ENCODE results near the gene AHDC1.
A peak's percentile ranks its signal among the peaks of the same experiment; 100 is the strongest.

Gene AHDC1

DNA sequence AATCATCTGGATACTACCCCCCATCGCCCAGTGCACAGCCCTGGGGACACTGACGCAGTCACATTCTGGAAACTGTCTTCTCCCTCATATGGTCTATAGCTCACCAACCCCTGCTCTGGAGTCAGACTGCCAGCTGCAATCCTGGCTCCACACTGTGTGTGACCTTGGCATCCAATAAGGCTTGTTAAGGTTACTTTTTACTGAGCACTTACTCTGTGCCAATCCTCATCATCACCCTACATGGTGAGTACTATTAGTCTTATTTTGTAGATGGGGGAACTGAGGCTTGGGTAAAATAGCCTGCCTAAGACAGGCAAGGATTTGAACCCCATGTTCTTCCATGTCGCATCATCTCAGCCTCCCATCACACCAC is 34.9 kb downstream of the AHDC1 start:
- no peak for DNase-seq (ENCODE audit: extremely low read depth, low read depth)
- TF ChIP-seq, protein P1, sequence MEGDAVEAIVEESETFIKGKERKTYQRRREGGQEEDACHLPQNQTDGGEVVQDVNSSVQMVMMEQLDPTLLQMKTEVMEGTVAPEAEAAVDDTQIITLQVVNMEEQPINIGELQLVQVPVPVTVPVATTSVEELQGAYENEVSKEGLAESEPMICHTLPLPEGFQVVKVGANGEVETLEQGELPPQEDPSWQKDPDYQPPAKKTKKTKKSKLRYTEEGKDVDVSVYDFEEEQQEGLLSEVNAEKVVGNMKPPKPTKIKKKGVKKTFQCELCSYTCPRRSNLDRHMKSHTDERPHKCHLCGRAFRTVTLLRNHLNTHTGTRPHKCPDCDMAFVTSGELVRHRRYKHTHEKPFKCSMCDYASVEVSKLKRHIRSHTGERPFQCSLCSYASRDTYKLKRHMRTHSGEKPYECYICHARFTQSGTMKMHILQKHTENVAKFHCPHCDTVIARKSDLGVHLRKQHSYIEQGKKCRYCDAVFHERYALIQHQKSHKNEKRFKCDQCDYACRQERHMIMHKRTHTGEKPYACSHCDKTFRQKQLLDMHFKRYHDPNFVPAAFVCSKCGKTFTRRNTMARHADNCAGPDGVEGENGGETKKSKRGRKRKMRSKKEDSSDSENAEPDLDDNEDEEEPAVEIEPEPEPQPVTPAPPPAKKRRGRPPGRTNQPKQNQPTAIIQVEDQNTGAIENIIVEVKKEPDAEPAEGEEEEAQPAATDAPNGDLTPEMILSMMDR (IDR thresholded peaks at IDR 0.05; ENCODE audit: low read depth, low read length) = no peak

- TF ChIP-seq, protein P1 (IDR thresholded peaks at IDR 0.05; ENCODE audit: low read depth, low read length) = peak; percentile 25
- peak; percentile 72 for DNase-seq (ENCODE audit: extremely low read depth, low read depth)
Measured at GRCh38 chr1:27568300-27569087, 35.5 kb downstream of the AHDC1 start.

GRCh38 chr1:27567971-27568299 is 36.0 kb downstream of the AHDC1 start:
- TF ChIP-seq, protein P1 (IDR thresholded peaks at IDR 0.05; ENCODE audit: low read depth, low read length) = no peak
- DNase-seq (ENCODE audit: extremely low read depth, low read depth) = no peak

- no peak for DNase-seq (ENCODE audit: extremely low read depth, low read depth)
- TF ChIP-seq, protein P1 (IDR thresholded peaks at IDR 0.05; ENCODE audit: low read depth, low read length) = no peak
Measured at GRCh38 chr1:27567146-27567526, 36.8 kb downstream of the AHDC1 start.

DNA sequence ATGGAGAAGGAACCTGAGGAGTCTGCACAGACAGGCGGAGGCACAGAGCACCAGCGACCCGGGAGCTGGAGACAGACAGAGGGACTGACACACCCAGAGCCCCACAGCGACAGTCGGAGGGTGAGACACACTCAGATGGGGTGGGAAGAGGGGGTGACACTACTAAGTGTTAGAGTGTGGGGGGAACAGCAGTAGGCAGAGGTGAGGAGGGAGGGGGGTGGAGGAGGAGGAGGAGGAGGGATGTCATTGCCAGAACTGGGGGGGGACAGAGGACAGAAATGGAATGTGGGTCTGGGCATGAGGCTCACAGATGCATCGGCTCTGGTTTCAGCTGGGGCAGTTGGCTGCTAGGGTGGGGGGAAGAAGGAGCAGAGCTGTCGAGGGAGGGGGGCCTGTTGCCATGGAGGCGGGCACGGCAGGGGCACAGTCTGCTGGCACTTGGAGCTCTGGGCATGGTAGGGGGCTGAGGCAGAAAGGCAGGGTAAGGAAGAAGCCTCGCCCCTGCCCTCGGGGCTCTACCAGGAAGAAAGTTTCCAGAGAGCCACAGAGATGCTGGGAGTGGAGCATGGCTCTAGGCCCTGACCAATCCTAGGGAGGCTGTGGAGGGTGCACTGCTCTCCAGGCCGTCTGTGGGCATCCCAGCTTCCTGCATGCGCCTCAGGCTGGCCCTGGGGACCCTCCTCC is 37.3 kb downstream of the AHDC1 start:
- TF ChIP-seq, protein P1 (IDR thresholded peaks at IDR 0.05; ENCODE audit: low read depth, low read length) = no peak
- no peak for DNase-seq (ENCODE audit: extremely low read depth, low read depth)

DNA sequence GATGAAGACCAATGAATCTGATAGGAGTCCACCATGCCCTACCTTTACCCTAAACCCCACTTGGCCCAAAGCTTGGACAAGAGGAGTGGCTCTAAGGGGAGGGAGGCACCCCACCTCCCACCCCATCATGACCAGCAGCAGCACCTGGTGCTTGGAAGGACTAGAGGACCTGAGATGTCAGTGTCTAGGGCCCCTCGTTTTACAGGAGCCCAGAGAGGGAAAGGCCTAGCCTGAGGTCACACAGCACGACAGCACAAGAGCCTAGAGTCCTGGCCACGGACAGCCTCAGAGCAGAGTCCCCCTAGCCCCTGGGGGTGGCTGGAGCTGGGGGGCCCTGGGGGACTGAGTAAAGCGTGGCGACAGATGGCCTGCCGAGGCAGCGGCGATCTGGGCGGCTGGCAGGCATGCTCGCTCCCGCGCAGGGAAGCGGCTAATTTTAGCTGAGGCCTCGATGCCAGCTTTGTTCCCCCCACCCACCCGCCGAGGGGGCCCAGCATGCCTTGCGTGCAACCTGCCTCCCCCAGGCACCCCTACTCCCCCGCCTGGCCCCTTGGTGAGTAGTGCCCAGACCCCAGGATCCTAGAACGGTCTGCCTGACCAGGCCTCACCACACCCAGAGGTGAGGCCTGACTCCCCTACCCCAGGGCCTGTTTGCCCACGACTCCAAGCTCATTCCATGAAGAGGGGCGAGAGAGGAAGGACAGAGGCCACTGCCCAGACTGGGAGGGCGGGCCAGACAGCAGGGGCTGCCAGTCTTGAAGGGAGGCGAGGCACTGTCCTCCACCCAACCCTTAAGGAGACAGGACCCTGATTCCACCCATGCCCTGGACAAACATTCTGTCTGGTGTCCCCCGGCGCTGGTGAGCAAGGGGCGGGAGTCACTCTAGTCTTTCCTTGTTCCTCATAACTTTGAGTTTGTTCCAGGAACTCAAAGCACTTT is 39.0 kb downstream of the AHDC1 start:
- no peak for DNase-seq (ENCODE audit: extremely low read depth, low read depth)
- TF ChIP-seq, protein P1 (IDR thresholded peaks at IDR 0.05; ENCODE audit: low read depth, low read length) = no peak

All from AG09319 (cell line).